Activated CD8-positive, alpha-beta memory T cell treated with anti-CD3 and anti-CD28 coated beads for 4 hours (primary cell): ENCODE data around the gene ATG5.
"Not testable (repeated sequence)": the region's sequence is repeated elsewhere in the genome, so short reads cannot be mapped to it uniquely, and the experiment has no call there.

Experiments used
- DNase-seq, 2 donors: peaks; one replicate each; pipeline ENCODE4 v3.0.0-alpha.2; 2020; ENCODE audit warnings: low read depth in 2 of 2

ATG5 gene

GRCh38 chr6:106257195-106257594, 68.4 kb downstream of the ATG5 start:
- no peak for DNase-seq

- DNase-seq: no peak
Measured at GRCh38 chr6:106256201-106256968, 69.2 kb downstream of the ATG5 start.

- DNase-seq: no peak
Measured at GRCh38 chr6:106255306-106255705, 70.3 kb downstream of the ATG5 start.

- DNase-seq: no peak
Measured at GRCh38 chr6:106254636-106255035, 70.9 kb downstream of the ATG5 start.

GRCh38 chr6:106253731-106254130, 71.8 kb downstream of the ATG5 start:
- no peak for DNase-seq

GRCh38 chr6:106253172-106253571, 72.4 kb downstream of the ATG5 start:
- no peak for DNase-seq

- DNase-seq: no peak
Measured at GRCh38 chr6:106252687-106253086, 72.9 kb downstream of the ATG5 start.

GRCh38 chr6:106251531-106252255, 73.9 kb downstream of the ATG5 start:
- DNase-seq: not testable (repeated sequence)

GRCh38 chr6:106250953-106251352, 74.6 kb downstream of the ATG5 start:
- no peak for DNase-seq

- DNase-seq: no peak
Measured at GRCh38 chr6:106249658-106250057, 75.9 kb downstream of the ATG5 start.

GRCh38 chr6:106247733-106248132, 77.8 kb downstream of the ATG5 start:
- no peak for DNase-seq

GRCh38 chr6:106247293-106247692, 78.3 kb downstream of the ATG5 start:
- no peak for DNase-seq

- no peak for DNase-seq
Measured at GRCh38 chr6:106244931-106245330, 80.6 kb downstream of the ATG5 start.

GRCh38 chr6:106244521-106244920, 81.0 kb downstream of the ATG5 start:
- DNase-seq: no peak

- no peak for DNase-seq
Measured at GRCh38 chr6:106243261-106243660, 82.3 kb downstream of the ATG5 start.

- DNase-seq: no peak
Measured at GRCh38 chr6:106241498-106241897, 84.1 kb downstream of the ATG5 start.

- DNase-seq: no peak
Measured at GRCh38 chr6:106237286-106237685, 88.3 kb downstream of the ATG5 start.

- not testable (repeated sequence) for DNase-seq
Measured at GRCh38 chr6:106229876-106230445, 95.6 kb downstream of the ATG5 start.

GRCh38 chr6:106227612-106228507, 97.7 kb downstream of the ATG5 start:
- no peak for DNase-seq

GRCh38 chr6:106226676-106227075, 98.9 kb downstream of the ATG5 start:
- no peak for DNase-seq

- no peak for DNase-seq
Measured at GRCh38 chr6:106225581-106225980, 100.0 kb downstream of the ATG5 start.
